ENCODE measurements around the gene ZBED4.

Gene ZBED4

GRCh38 chr22:49903322-49904039 is 49.8 kb downstream of the ZBED4 start:
- no peak for DNase-seq (ENCODE audit: low read depth)

- DNase-seq (ENCODE audit: low read depth): no peak
Measured at GRCh38 chr22:49904040-49904369, 50.4 kb downstream of the ZBED4 start.

- no peak for DNase-seq (ENCODE audit: low read depth)
Measured at GRCh38 chr22:49905465-49905864, 51.8 kb downstream of the ZBED4 start.

- DNase-seq (ENCODE audit: low read depth): no peak
Measured at GRCh38 chr22:49906071-49906798, 52.6 kb downstream of the ZBED4 start.

- no peak for DNase-seq (ENCODE audit: low read depth)
Measured at GRCh38 chr22:49906799-49907290, 53.2 kb downstream of the ZBED4 start.

- no peak for DNase-seq (ENCODE audit: low read depth)
Measured at GRCh38 chr22:49907807-49908206, 54.2 kb downstream of the ZBED4 start.

GRCh38 chr22:49909476-49910205 is 56.0 kb downstream of the ZBED4 start:
- no peak for DNase-seq (ENCODE audit: low read depth)

- no peak for DNase-seq (ENCODE audit: low read depth)
Measured at GRCh38 chr22:49910229-49911155, 56.8 kb downstream of the ZBED4 start.

GRCh38 chr22:49911881-49912625 is 58.4 kb downstream of the ZBED4 start:
- DNase-seq (ENCODE audit: low read depth): no peak

GRCh38 chr22:49913026-49913425 is 59.4 kb downstream of the ZBED4 start:
- no peak for DNase-seq (ENCODE audit: low read depth)

- DNase-seq (ENCODE audit: low read depth): no peak
Measured at GRCh38 chr22:49913446-49913845, 59.8 kb downstream of the ZBED4 start.

GRCh38 chr22:49914256-49914655 is 60.6 kb downstream of the ZBED4 start:
- no peak for DNase-seq (ENCODE audit: low read depth)

- DNase-seq (ENCODE audit: low read depth): no peak
Measured at GRCh38 chr22:49915610-49916009, 62.0 kb downstream of the ZBED4 start.

GRCh38 chr22:49916831-49917230 is 63.2 kb downstream of the ZBED4 start:
- no peak for DNase-seq (ENCODE audit: low read depth)

- DNase-seq (ENCODE audit: low read depth): peak; percentile 92
Measured at GRCh38 chr22:49917974-49918910, 64.6 kb downstream of the ZBED4 start, which contains the start of the genes ALG12 and CRELD2. ALG12 (minus strand) TSS chr22:49918438; CDS start chr22:49913765, 4,673 bp downstream. CRELD2 (plus strand) TSS chr22:49918634; CDS start chr22:49918770, 136 bp downstream.

GRCh38 chr22:49918911-49919881 is 65.6 kb downstream of the ZBED4 start:
- no peak for DNase-seq (ENCODE audit: low read depth)

GRCh38 chr22:49920859-49921258 is 67.2 kb downstream of the ZBED4 start:
- no peak for DNase-seq (ENCODE audit: low read depth)

GRCh38 chr22:49921508-49922278 is 68.0 kb downstream of the ZBED4 start:
- no peak for DNase-seq (ENCODE audit: low read depth)

Measured in fibroblast of the conjunctiva (primary cell).